ENCODE data around the gene GIT1.

DNA sequence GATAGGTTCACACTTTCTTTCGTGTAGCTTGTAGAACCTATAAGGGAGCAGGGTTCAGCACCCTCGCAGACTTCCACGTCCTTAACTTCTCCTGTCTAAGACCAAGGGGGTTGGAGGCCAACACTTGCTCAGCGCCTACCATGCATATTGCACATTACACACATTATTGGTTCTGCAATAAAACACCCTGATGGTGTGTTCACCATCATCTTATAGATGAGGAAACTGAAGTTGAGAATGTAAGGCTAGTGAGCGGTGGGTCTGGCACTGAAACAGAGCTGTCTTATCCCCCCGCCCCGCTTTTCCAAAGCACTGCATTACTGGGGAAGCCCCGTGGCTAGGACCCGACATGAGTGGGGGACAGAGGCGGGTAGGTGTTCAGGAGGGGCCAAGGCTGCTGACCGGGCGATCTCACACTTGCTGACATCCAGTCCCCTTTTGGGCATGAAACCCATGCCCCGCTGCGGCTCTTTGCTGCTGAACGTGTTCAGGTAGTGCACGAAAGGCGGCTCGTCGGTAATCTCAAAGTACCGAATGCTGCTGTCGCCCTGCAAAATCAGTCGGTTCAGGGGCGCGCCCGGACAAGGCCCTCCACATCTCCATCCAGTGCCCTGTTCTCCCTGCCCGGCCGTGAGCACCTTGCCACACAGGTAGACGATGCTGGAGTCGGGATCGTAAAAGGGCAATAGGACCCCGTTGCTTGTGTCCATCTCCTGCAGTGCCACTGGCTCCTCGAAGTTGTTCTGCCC lies 27.0 kb upstream of the GIT1 start:
- TF ChIP-seq, protein P1, sequence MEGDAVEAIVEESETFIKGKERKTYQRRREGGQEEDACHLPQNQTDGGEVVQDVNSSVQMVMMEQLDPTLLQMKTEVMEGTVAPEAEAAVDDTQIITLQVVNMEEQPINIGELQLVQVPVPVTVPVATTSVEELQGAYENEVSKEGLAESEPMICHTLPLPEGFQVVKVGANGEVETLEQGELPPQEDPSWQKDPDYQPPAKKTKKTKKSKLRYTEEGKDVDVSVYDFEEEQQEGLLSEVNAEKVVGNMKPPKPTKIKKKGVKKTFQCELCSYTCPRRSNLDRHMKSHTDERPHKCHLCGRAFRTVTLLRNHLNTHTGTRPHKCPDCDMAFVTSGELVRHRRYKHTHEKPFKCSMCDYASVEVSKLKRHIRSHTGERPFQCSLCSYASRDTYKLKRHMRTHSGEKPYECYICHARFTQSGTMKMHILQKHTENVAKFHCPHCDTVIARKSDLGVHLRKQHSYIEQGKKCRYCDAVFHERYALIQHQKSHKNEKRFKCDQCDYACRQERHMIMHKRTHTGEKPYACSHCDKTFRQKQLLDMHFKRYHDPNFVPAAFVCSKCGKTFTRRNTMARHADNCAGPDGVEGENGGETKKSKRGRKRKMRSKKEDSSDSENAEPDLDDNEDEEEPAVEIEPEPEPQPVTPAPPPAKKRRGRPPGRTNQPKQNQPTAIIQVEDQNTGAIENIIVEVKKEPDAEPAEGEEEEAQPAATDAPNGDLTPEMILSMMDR (IDR thresholded peaks at IDR 0.05; ENCODE audit: insufficient read depth, low read length) = no peak
- no peak for TF ChIP-seq POLR2AphosphoS5 (IDR thresholded peaks at IDR 0.05; ENCODE audit: low read depth)
- no peak for TF ChIP-seq GABPA (IDR thresholded peaks at IDR 0.05; ENCODE audit: low read depth)
- TF ChIP-seq, protein P2, sequence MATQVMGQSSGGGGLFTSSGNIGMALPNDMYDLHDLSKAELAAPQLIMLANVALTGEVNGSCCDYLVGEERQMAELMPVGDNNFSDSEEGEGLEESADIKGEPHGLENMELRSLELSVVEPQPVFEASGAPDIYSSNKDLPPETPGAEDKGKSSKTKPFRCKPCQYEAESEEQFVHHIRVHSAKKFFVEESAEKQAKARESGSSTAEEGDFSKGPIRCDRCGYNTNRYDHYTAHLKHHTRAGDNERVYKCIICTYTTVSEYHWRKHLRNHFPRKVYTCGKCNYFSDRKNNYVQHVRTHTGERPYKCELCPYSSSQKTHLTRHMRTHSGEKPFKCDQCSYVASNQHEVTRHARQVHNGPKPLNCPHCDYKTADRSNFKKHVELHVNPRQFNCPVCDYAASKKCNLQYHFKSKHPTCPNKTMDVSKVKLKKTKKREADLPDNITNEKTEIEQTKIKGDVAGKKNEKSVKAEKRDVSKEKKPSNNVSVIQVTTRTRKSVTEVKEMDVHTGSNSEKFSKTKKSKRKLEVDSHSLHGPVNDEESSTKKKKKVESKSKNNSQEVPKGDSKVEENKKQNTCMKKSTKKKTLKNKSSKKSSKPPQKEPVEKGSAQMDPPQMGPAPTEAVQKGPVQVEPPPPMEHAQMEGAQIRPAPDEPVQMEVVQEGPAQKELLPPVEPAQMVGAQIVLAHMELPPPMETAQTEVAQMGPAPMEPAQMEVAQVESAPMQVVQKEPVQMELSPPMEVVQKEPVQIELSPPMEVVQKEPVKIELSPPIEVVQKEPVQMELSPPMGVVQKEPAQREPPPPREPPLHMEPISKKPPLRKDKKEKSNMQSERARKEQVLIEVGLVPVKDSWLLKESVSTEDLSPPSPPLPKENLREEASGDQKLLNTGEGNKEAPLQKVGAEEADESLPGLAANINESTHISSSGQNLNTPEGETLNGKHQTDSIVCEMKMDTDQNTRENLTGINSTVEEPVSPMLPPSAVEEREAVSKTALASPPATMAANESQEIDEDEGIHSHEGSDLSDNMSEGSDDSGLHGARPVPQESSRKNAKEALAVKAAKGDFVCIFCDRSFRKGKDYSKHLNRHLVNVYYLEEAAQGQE (IDR thresholded peaks at IDR 0.05; ENCODE audit: insufficient replicate concordance, low read depth) = no peak
- TF ChIP-seq SPI1 (IDR thresholded peaks at IDR 0.05; ENCODE audit: borderline replicate concordance, low read depth) = no peak
